Measurements from ENCODE around the gene SPDYE16.
"Not testable (repeated sequence)": the region's sequence is repeated elsewhere in the genome, so short reads cannot be mapped to it uniquely, and the experiment has no call there.

SPDYE16 gene

DNA sequence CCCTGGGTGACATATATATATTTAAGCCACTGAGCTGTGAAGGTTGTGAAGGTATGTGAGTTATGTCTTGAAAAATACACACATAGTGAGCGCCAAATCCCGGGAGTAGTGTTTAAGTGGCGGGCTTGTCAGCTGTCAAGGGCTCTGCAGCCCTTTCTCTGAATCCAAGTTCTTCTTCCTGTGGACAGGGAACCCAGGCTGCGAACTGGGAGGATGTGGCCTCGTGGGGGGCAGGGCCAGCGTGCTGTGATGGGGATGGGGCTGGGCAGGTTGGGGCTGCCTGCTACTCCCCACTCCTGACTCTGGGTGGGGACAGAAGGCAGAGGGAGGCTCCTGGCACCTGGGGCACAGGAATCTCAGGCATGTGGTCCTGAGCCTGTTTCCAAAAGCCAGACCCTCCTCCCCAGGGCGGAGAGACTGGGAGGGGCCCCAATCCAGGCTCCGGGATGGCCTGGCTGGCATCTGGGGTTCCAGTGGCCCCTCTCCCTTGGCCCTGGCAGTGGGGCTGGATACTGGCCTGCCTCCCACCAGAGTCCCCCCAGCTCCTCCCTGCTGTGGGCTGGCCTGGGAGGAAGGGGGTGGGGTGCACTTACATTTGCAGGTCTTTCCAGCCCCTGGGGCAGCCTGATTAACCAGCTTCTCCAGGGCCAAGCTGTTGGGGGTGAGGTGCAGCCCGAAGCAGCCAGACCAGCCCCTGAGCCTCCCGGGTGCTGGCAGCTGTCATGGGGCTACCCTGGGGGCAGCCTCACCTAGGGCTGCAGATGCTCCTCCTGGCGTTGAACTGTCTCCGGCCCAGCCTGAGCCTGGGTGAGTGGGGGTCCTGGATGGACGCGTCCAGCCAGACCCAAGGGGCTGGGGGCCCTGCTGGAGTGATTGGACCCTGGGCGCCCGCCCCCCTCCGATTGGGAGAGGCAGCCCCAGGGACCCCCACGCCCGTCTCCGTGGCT lies 32.9 kb downstream of the SPDYE16 start, which contains the start of gene UPK3B:
Gene UPK3B, plus strand, starts transcription at position 622 of the 947 bp plus-strand sequence. Its CDS starts 101 bp downstream, at position 723.
- peak; percentile 3 for ATAC-seq
- TF ChIP-seq PPARA (CRISPR knock-in tag; IDR thresholded peaks at IDR 0.05; ENCODE audit: borderline replicate concordance), result no peak
- TF ChIP-seq ARNTL (CRISPR knock-in tag; IDR thresholded peaks at IDR 0.05; ENCODE audit: borderline replicate concordance, low read depth), result no peak
- TF ChIP-seq ESRRG (CRISPR knock-in tag; IDR thresholded peaks at IDR 0.05), result no peak
- no peak for TF ChIP-seq ISL1 (CRISPR knock-in tag; IDR thresholded peaks at IDR 0.05)
- no peak for TF ChIP-seq CSDC2 (CRISPR knock-in tag; IDR thresholded peaks at IDR 0.05)
- TF ChIP-seq PATZ1 (CRISPR knock-in tag; IDR thresholded peaks at IDR 0.05; ENCODE audit: borderline replicate concordance), result no peak
- TF ChIP-seq CREB5 (CRISPR knock-in tag; IDR thresholded peaks at IDR 0.05; ENCODE audit: low read depth), result no peak
- TF ChIP-seq GLIS3 (CRISPR knock-in tag; IDR thresholded peaks at IDR 0.05), result no peak
- no peak for TF ChIP-seq ZNF8 (CRISPR knock-in tag; IDR thresholded peaks at IDR 0.05)
- TF ChIP-seq TOX (CRISPR knock-in tag; IDR thresholded peaks at IDR 0.05; ENCODE audit: borderline replicate concordance), result no peak
- TF ChIP-seq, protein P1, sequence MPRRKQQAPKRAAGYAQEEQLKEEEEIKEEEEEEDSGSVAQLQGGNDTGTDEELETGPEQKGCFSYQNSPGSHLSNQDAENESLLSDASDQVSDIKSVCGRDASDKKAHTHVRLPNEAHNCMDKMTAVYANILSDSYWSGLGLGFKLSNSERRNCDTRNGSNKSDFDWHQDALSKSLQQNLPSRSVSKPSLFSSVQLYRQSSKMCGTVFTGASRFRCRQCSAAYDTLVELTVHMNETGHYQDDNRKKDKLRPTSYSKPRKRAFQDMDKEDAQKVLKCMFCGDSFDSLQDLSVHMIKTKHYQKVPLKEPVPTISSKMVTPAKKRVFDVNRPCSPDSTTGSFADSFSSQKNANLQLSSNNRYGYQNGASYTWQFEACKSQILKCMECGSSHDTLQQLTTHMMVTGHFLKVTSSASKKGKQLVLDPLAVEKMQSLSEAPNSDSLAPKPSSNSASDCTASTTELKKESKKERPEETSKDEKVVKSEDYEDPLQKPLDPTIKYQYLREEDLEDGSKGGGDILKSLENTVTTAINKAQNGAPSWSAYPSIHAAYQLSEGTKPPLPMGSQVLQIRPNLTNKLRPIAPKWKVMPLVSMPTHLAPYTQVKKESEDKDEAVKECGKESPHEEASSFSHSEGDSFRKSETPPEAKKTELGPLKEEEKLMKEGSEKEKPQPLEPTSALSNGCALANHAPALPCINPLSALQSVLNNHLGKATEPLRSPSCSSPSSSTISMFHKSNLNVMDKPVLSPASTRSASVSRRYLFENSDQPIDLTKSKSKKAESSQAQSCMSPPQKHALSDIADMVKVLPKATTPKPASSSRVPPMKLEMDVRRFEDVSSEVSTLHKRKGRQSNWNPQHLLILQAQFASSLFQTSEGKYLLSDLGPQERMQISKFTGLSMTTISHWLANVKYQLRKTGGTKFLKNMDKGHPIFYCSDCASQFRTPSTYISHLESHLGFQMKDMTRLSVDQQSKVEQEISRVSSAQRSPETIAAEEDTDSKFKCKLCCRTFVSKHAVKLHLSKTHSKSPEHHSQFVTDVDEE (CRISPR knock-in tag; IDR thresholded peaks at IDR 0.05), result no peak
- no peak for TF ChIP-seq ZFP30 (CRISPR knock-in tag; IDR thresholded peaks at IDR 0.05)
- TF ChIP-seq POU6F1 (CRISPR knock-in tag; IDR thresholded peaks at IDR 0.05; ENCODE audit: borderline replicate concordance, low read depth), result no peak
- no peak for TF ChIP-seq ZFP3 (CRISPR knock-in tag; IDR thresholded peaks at IDR 0.05)
- no peak for TF ChIP-seq TCF4 (CRISPR knock-in tag; IDR thresholded peaks at IDR 0.05; ENCODE audit: borderline replicate concordance)
- no peak for TF ChIP-seq SNAI2 (CRISPR knock-in tag; IDR thresholded peaks at IDR 0.05)
- no peak for TF ChIP-seq ZNF70 (CRISPR knock-in tag; IDR thresholded peaks at IDR 0.05)
- no peak for TF ChIP-seq CSRNP3 (CRISPR knock-in tag; IDR thresholded peaks at IDR 0.05)

DNA sequence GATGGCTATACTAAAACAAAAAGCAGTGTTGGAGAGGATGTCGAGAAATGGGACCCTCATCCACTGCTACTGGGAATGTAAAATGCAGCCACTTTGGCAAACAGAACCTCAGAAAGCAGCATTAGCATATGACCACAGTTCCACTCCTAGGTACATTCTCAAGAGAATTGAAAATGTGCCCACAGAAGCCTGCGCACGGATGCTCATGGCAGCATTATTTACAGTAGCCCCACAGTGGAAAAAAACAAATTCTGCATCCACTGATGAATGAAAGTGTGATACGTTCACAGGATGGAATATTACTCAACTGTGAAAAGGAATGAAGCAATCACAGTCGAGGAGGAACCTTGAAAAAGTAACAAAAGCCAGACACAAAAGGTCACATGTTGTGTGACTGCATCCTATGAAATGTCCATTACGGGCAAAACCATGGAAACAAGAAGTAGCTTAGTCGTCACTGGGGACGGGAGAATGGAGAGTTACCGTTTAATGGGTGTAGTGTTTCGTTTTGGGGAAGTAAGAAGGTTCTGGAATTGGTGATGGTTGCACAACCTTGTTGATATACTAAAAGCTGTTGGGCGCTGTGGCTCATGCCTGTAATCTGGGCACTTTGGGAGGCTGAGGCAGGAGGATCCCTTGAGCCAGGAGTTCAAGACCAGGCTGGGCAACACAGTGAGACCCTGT lies 35.2 kb downstream of the SPDYE16 start:
- no peak for ATAC-seq
- no peak for TF ChIP-seq GLIS3 (CRISPR knock-in tag; IDR thresholded peaks at IDR 0.05)
- TF ChIP-seq ZC3H10 (CRISPR knock-in tag; IDR thresholded peaks at IDR 0.05), result no peak
- TF ChIP-seq PATZ1 (CRISPR knock-in tag; IDR thresholded peaks at IDR 0.05; ENCODE audit: borderline replicate concordance), result no peak
- TF ChIP-seq TCF4 (CRISPR knock-in tag; IDR thresholded peaks at IDR 0.05; ENCODE audit: borderline replicate concordance), result no peak
- no peak for TF ChIP-seq BACH2 (CRISPR knock-in tag; IDR thresholded peaks at IDR 0.05; ENCODE audit: borderline replicate concordance)
- TF ChIP-seq SNAI2 (CRISPR knock-in tag; IDR thresholded peaks at IDR 0.05), result no peak
- no peak for TF ChIP-seq ZFP30 (CRISPR knock-in tag; IDR thresholded peaks at IDR 0.05)

DNA sequence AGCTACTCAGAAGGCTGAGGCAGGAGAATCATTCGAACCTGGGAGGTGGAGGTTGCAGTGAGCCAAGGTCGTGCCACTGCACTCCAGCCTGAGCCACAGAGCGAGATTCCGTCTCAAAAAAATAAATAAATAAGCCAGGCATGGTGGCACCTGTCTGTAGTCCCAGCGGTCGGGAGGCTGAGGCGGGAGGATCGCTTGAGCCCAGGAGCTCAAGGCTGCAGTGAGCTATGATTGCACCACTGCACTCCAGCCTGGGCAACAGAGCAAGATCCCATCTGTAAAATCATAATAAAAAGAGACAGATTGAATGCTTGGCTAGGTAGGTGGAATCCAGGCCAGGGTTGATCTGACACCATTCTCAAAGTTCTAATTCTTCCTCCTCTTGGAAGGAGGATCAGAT lies 36.5 kb downstream of the SPDYE16 start:
- not testable (repeated sequence) for ATAC-seq

All from SK-N-SH treated with all-trans-retinoic acid at 6 μM for 48 hours (cell line).